Measurements from ENCODE around the gene CEL. TPM values are rescaled to one million over a fixed set of nuclear protein-coding genes. Genes with fewer than 3 reads are reported as not detected.

Gene CEL
- total RNA-seq, 2 donors from 2014 or later = 1.7 to 3.3 TPM

GRCh38 chr9:133104718-133105460, 43.1 kb downstream of the CEL start:
- TF ChIP-seq CTCF (conservative IDR thresholded peaks at IDR 0.05) = no peak
- Mint-ChIP-seq H3K4me3 (no peak overlapping the region), H3K27ac (no peak overlapping the region), H3K4me1 (no peaks in the 10 kb centered on the region), H3K9me3 (no peaks in the 10 kb centered on the region), H3K27me3 (ENCODE audit: insufficient read depth) (no peaks in the 10 kb centered on the region), H3K36me3 (ENCODE audit: low read depth) (peaks cover 51% of the 10 kb centered on the region)
- WGBS, 2 experiments (ENCODE audit: insufficient coverage in 1 of 2, insufficient read length in 1 of 2) = 94 to 97% methylated on average over 9 to 15 of the region's 15 CpGs
- Histone ChIP-seq H3K36me3 (ENCODE audit: control insufficient read depth, insufficient read depth, low read length) (peaks cover 53% of the 10 kb centered on the region), H3K4me3 (ENCODE audit: low read length) (no peak overlapping the region), H3K4me1 (ENCODE audit: control insufficient read depth, insufficient read depth, low read length) (no peaks in the 10 kb centered on the region), H3K9ac (ENCODE audit: extremely low read depth, low read length, poor library complexity, severe bottlenecking) (no peak overlapping the region), H3K27me3 (ENCODE audit: control insufficient read depth, insufficient read depth, low read length, poor library complexity, severe bottlenecking) (no peaks in the 10 kb centered on the region), H3K27ac (ENCODE audit: low read depth, low read length) (no peak overlapping the region), H3K9me3 (ENCODE audit: control insufficient read depth, low read length) (no peaks in the 10 kb centered on the region)
- no peak for DNase-seq

GRCh38 chr9:133105461-133105770, 43.6 kb downstream of the CEL start:
- H3K4me3 Mint-ChIP-seq = no peak overlapping the region
- Histone ChIP-seq H3K4me3 (ENCODE audit: low read length) (no peak overlapping the region), H3K9me3 (ENCODE audit: control insufficient read depth, low read length) (no peaks in the 10 kb centered on the region), H3K27ac (ENCODE audit: low read depth, low read length) (no peak overlapping the region), H3K36me3 (ENCODE audit: control insufficient read depth, insufficient read depth, low read length) (peaks cover 52% of the 10 kb centered on the region), H3K9ac (ENCODE audit: extremely low read depth, low read length, poor library complexity, severe bottlenecking) (no peak overlapping the region), H3K4me1 (ENCODE audit: control insufficient read depth, insufficient read depth, low read length) (no peaks in the 10 kb centered on the region), H3K27me3 (ENCODE audit: control insufficient read depth, insufficient read depth, low read length, poor library complexity, severe bottlenecking) (no peaks in the 10 kb centered on the region)
- WGBS, 2 experiments (ENCODE audit: insufficient coverage in 1 of 2, insufficient read length in 1 of 2) = 82% methylated on average over 7 of the region's 7 CpGs; no CpG with 5 or more reads in 1 of the 2 experiments
- H3K36me3 Mint-ChIP-seq (ENCODE audit: low read depth) = peaks cover 56% of the 10 kb centered on the region
- no peaks in the 10 kb centered on the region for H3K9me3 Mint-ChIP-seq
- H3K27ac Mint-ChIP-seq = no peak overlapping the region
- no peak for TF ChIP-seq CTCF (conservative IDR thresholded peaks at IDR 0.05)
- H3K4me1 Mint-ChIP-seq = no peaks in the 10 kb centered on the region
- no peaks in the 10 kb centered on the region for H3K27me3 Mint-ChIP-seq (ENCODE audit: insufficient read depth)
- no peak for DNase-seq

GRCh38 chr9:133106511-133107244, 44.9 kb downstream of the CEL start:
- Mint-ChIP-seq H3K36me3 (ENCODE audit: low read depth) (peaks cover 47% of the 10 kb centered on the region), H3K4me3 (no peak overlapping the region), H3K27ac (no peak overlapping the region), H3K27me3 (ENCODE audit: insufficient read depth) (no peaks in the 10 kb centered on the region), H3K9me3 (no peaks in the 10 kb centered on the region), H3K4me1 (no peaks in the 10 kb centered on the region)
- WGBS, 2 experiments (ENCODE audit: insufficient coverage in 1 of 2, insufficient read length in 1 of 2) = 93 to 98% methylated on average over 14 to 17 of the region's 17 CpGs
- no peaks in the 10 kb centered on the region for H3K27me3 ChIP-seq (ENCODE audit: control insufficient read depth, insufficient read depth, low read length, poor library complexity, severe bottlenecking)
- H3K4me1 ChIP-seq (ENCODE audit: control insufficient read depth, insufficient read depth, low read length) = no peaks in the 10 kb centered on the region
- no peak for DNase-seq
- peaks cover 44% of the 10 kb centered on the region for H3K36me3 ChIP-seq (ENCODE audit: control insufficient read depth, insufficient read depth, low read length)
- H3K4me3 ChIP-seq (ENCODE audit: low read length) = no peak overlapping the region
- TF ChIP-seq CTCF (conservative IDR thresholded peaks at IDR 0.05) = no peak
- no peaks in the 10 kb centered on the region for H3K9me3 ChIP-seq (ENCODE audit: control insufficient read depth, low read length)
- H3K9ac ChIP-seq (ENCODE audit: extremely low read depth, low read length, poor library complexity, severe bottlenecking) = no peak overlapping the region
- H3K27ac ChIP-seq (ENCODE audit: low read depth, low read length) = no peak overlapping the region
